A549 (cell line): Measurements from ENCODE around the gene U2AF1L4.

Experiments used
- CHD2 ChIP-seq: fragments of 150-350 bp; IDR thresholded peaks from 2 replicates; pipeline ENCODE4 v1.6.1; 2014; ENCODE audit warnings: low read length; ENCODE audit not compliant: partially characterized antibody
- CTCF ChIP-seq: fragments of >200 bp; sonication (Bioruptor Twin); formaldehyde crosslinking; IDR thresholded peaks from 3 replicates; pipeline ENCODE4 v1.5.1; 2016
- HOXB13 ChIP-seq: fragments of 250-450 bp; sonication (Bioruptor Pico); IDR thresholded peaks from 2 replicates; pipeline ENCODE4 v1.5.0; 2020; ENCODE audit warnings: low read depth, mild to moderate bottlenecking, moderate library complexity
- JUN ChIP-seq, 2 experiments: fragments of >200 bp; sonication (Bioruptor Twin); formaldehyde crosslinking; IDR thresholded peaks; 2 replicates in 1 of 2; 3 replicates in 1 of 2; pipeline ENCODE4 v1.6.1; 2016 to 2017
- KDM1A ChIP-seq: fragments of 200-600 bp; sonication (generic); IDR thresholded peaks from 2 replicates; pipeline ENCODE4 v1.6.1; 2016; ENCODE audit warnings: low read depth, mild to moderate bottlenecking
- MAX ChIP-seq: IDR thresholded peaks from 2 replicates; pipeline ENCODE4 v1.6.1; 2012
- MYC ChIP-seq: IDR thresholded peaks from 2 replicates; pipeline ENCODE4 v1.6.1; 2012; ENCODE audit warnings: mild to moderate bottlenecking, inconsistent platforms, low read length, improper control_type of control experiment, borderline replicate concordance
- NPAS2 ChIP-seq: fragments of 250-450 bp; sonication (Bioruptor Pico); IDR thresholded peaks from 2 replicates; pipeline ENCODE4 v1.8.0; 2022; ENCODE audit warnings: mild to moderate bottlenecking, moderate library complexity, borderline replicate concordance
- RAD21 ChIP-seq, 2 experiments: fragments of >200 bp in 1 of 2; sonication (Bioruptor Twin) in 1 of 2; formaldehyde crosslinking in 1 of 2; IDR thresholded peaks in 1 of 2; conservative IDR thresholded peaks in 1 of 2; 2 replicates in 1 of 2; 3 replicates in 1 of 2; pipeline ENCODE4 v1.6.1; 2012 to 2018; ENCODE audit warnings: inconsistent platforms in 1 of 2

GRCh38 chr19:35704218-35704617 is 41.0 kb downstream of the U2AF1L4 start, which contains the start of gene ZBTB32:
- no peak for TF ChIP-seq RAD21 (conservative IDR thresholded peaks at IDR 0.05 in 1 of 2, IDR thresholded peaks at IDR 0.05 in 1 of 2)
- no peak for TF ChIP-seq MYC
- no peak for TF ChIP-seq MAX
- no peak for TF ChIP-seq CHD2
- TF ChIP-seq CTCF, result no peak
- no peak for TF ChIP-seq JUN (IDR thresholded peaks at IDR 0.05)
- TF ChIP-seq KDM1A, result no peak
- TF ChIP-seq NPAS2 (CRISPR knock-in tag), result no peak
- TF ChIP-seq HOXB13 (CRISPR knock-in tag), result no peak
